ENCODE results near the gene FGF21.
A peak's percentile ranks its signal among the peaks of the same experiment; 100 is the strongest.
"Not testable (repeated sequence)": the region's sequence is repeated elsewhere in the genome, so short reads cannot be mapped to it uniquely, and the experiment has no call there.

FGF21 gene, protein sequence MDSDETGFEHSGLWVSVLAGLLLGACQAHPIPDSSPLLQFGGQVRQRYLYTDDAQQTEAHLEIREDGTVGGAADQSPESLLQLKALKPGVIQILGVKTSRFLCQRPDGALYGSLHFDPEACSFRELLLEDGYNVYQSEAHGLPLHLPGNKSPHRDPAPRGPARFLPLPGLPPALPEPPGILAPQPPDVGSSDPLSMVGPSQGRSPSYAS

DNA sequence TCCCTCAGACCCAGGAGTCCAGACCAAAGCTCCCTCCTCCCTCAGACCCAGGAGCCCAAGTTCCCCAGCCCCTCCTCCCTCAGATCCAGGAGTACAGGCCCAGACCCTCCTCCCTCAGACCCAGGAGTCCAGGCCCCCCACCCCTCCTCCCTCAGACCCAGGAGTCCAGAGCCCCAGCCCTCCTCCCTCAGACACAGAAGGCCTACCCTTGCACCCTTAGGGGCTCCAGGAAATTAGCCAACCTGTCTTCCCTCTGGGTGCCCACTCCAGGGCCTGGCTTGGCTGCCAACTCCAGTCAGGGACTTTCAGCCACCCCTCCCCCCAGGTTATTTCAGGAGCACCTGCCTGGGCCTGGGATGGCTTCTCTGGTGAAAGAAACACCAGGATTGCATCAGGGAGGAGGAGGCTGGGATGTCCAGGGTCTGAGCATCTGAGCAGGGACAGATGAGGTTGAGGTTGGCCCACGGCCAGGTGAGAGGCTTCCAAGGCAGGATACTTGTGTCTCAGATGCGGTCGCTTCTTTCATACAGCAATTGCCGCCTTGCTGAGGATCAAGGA, at the start of gene FGF21:
Gene FGF21, plus strand, starts transcription at position 441 of the 558 bp plus-strand sequence. CDS start 713 bp downstream, outside the sequence.
- Histone ChIP-seq H3K4me3 (ENCODE audit: low read depth, low read length) (no peak within 1 kb of the TSS), H3K36me3 (ENCODE audit: insufficient read depth, low read length) (no peaks in the 10 kb centered on the region), H3K27ac (ENCODE audit: low read depth, low read length) (no peak within 1 kb of the TSS), H3K79me2 (ENCODE audit: control insufficient read depth, insufficient read depth, low read length, unreplicated experiment) (no peaks in the 10 kb centered on the region), H3K4me1 (ENCODE audit: control insufficient read depth, insufficient read depth, low read length, unreplicated experiment) (peaks cover 3% of the 10 kb centered on the region), H3K27me3 (ENCODE audit: insufficient read depth, low read length) (peaks cover 13% of the 10 kb centered on the region), H2AFZ (ENCODE audit: low read length, unreplicated experiment) (no peak within 1 kb of the TSS)

DNA sequence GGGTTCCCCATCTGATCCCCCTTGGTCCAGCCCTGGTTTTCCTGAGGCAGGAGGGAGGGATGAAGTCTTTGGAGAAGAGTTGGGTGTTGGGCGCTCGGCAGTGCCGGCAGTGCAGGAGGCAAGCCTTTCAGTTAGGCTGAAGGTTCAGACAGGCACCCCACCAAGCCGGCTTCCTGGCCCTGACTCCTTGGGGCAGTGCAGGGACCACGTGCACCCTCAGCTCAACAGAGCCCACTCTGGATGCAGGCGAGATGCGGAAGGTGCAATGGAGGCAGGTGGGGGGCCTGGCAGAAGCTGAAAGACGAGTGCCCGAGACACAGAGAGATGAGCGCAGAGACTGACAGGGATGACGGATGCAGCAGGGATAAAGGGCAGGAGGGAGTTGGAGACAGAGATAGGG, 46.9 kb upstream of the FGF21 start:
- no peak overlapping the region for H3K27ac ChIP-seq (ENCODE audit: low read depth, low read length)
- no peak overlapping the region for H3K4me3 ChIP-seq (ENCODE audit: low read depth, low read length)
- H3K36me3 ChIP-seq (ENCODE audit: insufficient read depth, low read length) = no peaks in the 10 kb centered on the region
- no peak overlapping the region for H2AFZ ChIP-seq (ENCODE audit: low read length, unreplicated experiment)
- H3K27me3 ChIP-seq (ENCODE audit: insufficient read depth, low read length) = no peaks in the 10 kb centered on the region
- no peaks in the 10 kb centered on the region for H3K4me1 ChIP-seq (ENCODE audit: control insufficient read depth, insufficient read depth, low read length, unreplicated experiment)
- no peaks in the 10 kb centered on the region for H3K79me2 ChIP-seq (ENCODE audit: control insufficient read depth, insufficient read depth, low read length, unreplicated experiment)

DNA sequence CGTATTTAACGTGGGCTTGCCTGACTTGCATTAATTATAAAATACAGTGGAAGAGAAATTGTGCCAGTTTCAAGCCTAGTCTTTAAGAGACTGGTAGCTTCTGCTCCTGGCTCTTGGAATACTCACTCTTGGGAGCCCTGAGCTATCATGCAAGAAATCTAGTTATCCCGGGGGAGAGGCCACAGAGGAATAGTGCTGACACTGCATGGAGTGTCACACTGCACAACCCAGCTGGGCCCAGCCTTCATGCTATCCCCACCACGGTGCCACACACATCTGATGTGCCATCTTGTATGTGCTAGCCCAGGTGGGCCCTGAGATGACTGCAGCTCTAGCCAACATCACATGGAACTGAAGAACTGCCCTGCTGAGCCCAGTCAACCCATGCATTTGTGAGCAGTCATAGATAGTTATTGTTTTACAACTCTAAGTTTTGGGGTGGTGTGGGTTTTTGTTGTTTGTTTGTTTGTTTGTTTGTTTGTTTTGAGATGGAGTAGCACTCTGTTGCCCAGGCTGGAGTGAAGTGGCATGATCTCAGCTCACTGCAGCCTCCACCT, 44.1 kb upstream of the FGF21 start:
- H3K4me1 ChIP-seq (ENCODE audit: control insufficient read depth, insufficient read depth, low read length, unreplicated experiment) = peaks cover 8% of the 10 kb centered on the region
- H3K36me3 ChIP-seq (ENCODE audit: insufficient read depth, low read length) = no peaks in the 10 kb centered on the region
- H3K27me3 ChIP-seq (ENCODE audit: insufficient read depth, low read length) = no peaks in the 10 kb centered on the region
- H3K79me2 ChIP-seq (ENCODE audit: control insufficient read depth, insufficient read depth, low read length, unreplicated experiment) = no peaks in the 10 kb centered on the region
- no peak overlapping the region for H2AFZ ChIP-seq (ENCODE audit: low read length, unreplicated experiment)
- H3K4me3 ChIP-seq (ENCODE audit: low read depth, low read length) = no peak overlapping the region
- no peak overlapping the region for H3K27ac ChIP-seq (ENCODE audit: low read depth, low read length)

DNA sequence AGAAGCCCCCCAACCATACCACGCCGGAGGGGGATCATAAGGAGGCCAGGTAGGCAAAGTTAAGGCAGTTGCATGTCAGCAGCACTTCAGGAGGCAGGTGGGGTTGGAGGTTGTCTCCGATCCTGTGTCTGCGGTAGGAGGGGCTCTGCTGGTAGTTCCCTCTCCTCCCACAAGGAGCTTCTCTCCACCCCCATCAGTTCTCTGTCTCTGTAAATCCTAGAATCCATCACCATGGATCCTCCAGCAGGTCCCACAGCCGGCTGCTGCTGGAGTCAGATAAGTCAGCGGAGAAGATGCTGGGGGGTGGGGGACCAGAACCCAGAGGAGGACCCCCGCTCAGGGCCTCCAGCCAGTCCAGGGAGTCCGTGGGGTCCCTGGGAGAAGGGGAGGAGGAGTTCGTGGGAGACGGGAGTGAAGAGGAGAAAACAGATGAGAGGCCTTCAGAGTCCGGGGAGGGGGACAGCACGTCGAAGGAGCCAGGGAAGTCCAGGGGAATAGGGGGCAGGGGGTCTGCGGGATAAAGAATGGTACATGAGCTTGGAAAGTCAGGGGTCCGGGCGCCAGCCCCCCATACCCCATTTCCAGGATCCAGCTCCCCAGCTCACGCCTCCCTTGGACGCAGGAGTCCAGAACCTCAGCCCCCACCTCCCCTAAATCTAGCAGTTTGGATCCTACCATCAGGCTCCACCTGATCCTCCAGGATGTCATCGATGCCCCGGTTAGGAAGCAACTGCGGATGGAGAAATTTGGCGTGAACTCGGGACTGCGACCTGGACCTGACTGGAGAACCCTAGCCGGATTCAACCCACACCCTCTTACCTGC, 42.1 kb upstream of the FGF21 start:
- Histone ChIP-seq H3K79me2 (ENCODE audit: control insufficient read depth, insufficient read depth, low read length, unreplicated experiment) (no peaks in the 10 kb centered on the region), H3K27me3 (ENCODE audit: insufficient read depth, low read length) (no peaks in the 10 kb centered on the region), H3K36me3 (ENCODE audit: insufficient read depth, low read length) (no peaks in the 10 kb centered on the region), H3K4me3 (ENCODE audit: low read depth, low read length) (peak overlapping the region; percentile 80), H3K4me1 (ENCODE audit: control insufficient read depth, insufficient read depth, low read length, unreplicated experiment) (peaks cover 15% of the 10 kb centered on the region), H2AFZ (ENCODE audit: low read length, unreplicated experiment) (no peak overlapping the region), H3K27ac (ENCODE audit: low read depth, low read length) (no peak overlapping the region)

DNA sequence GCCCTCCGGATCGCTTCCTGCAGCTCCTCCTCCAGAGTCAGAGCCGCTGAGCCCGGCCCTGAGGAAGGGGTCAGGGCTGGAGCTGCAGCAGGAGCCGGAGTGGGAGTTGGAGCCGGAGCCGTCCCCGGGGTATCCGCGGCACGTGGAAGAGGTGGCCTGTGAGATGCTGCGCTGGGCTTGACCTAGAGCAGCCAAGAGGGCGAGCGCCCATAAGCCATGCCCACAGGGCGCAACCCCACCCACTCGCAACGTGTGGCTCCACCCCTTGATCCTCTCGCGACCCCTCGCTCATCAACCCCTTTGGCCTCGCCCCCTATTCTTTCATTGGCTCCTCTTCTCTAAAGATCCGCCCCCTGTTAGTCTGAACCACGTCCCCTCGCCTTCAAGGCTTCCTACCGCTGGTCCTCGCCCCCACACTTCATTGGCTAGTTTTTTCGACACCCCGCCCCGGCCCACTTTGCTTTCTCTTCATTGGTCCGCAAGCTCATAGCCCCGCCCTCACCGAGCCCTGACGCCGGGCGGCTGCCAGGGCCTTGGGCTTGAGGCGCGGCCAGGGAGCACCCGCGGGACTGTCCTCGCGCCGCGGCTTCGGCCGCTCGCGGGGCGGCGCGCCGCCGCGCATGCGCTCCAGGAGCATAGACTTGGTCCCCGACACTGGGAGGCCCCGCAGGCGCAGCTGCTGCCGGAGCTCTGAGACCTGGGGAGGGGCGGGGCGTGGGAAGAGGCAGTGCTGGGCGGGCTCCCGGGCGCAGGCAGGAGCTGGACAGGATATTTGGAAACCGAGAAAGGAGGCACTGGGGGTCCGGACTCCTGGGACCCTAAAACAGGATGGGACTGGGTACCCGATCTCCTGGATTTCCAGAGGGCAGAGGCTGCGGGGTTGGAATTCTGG, 41.2 kb upstream of the FGF21 start:
- H3K79me2 ChIP-seq (ENCODE audit: control insufficient read depth, insufficient read depth, low read length, unreplicated experiment) = no peaks in the 10 kb centered on the region
- H3K4me3 ChIP-seq (ENCODE audit: low read depth, low read length) = peak overlapping the region; percentile 80
- H3K27ac ChIP-seq (ENCODE audit: low read depth, low read length) = no peak overlapping the region
- H3K27me3 ChIP-seq (ENCODE audit: insufficient read depth, low read length) = no peaks in the 10 kb centered on the region
- H3K36me3 ChIP-seq (ENCODE audit: insufficient read depth, low read length) = no peaks in the 10 kb centered on the region
- no peak overlapping the region for H2AFZ ChIP-seq (ENCODE audit: low read length, unreplicated experiment)
- H3K4me1 ChIP-seq (ENCODE audit: control insufficient read depth, insufficient read depth, low read length, unreplicated experiment) = peaks cover 15% of the 10 kb centered on the region

DNA sequence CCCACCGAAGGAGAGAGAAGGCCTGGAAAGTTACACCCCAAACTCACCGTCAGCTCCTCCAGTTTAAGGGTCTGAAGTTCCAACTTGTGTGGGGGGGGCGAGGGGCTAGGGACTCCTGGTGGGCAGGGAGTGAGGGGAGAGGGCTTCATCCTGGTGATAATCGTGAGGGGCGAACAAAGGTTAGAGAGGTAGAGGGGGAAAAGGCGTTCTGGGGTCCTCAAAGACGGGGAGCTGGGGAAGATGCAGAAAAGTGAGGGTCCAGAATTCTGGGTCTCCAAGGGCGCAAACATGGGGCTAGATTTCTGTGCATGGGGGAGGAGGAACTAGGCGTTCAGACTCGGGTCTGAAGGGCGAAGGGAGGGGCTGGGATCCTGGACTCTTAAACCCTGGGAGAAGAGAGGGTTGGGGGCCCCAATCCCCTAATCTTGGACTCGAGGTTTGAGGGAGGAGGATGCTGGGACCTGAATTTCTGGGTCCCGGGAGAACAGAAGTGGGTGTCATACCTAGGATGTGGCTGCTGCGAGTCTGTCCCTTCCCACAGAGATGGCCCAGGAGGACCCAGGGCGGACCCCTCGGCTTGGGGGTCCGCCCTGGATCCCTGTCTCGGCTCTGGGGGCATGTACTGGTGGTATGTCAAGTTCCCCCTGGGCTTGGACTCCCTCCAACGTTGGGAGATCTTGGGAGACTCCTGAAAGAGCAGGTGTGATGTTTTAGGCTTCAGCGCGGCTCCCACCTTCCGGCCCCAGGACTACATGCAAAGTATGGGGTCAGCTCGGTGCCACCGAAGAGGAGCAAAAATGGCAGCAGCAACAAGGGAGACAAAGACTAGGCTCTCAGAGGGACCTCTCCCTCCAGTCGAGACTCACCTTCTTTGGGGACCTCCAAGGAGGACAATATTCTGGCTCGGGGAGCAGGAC, 40.3 kb upstream of the FGF21 start:
- Histone ChIP-seq H3K4me1 (ENCODE audit: control insufficient read depth, insufficient read depth, low read length, unreplicated experiment) (peaks cover 15% of the 10 kb centered on the region), H3K27me3 (ENCODE audit: insufficient read depth, low read length) (no peaks in the 10 kb centered on the region), H3K4me3 (ENCODE audit: low read depth, low read length) (peak overlapping the region; percentile 73), H3K36me3 (ENCODE audit: insufficient read depth, low read length) (no peaks in the 10 kb centered on the region), H3K27ac (ENCODE audit: low read depth, low read length) (no peak overlapping the region), H3K79me2 (ENCODE audit: control insufficient read depth, insufficient read depth, low read length, unreplicated experiment) (no peaks in the 10 kb centered on the region), H2AFZ (ENCODE audit: low read length, unreplicated experiment) (no peak overlapping the region)

DNA sequence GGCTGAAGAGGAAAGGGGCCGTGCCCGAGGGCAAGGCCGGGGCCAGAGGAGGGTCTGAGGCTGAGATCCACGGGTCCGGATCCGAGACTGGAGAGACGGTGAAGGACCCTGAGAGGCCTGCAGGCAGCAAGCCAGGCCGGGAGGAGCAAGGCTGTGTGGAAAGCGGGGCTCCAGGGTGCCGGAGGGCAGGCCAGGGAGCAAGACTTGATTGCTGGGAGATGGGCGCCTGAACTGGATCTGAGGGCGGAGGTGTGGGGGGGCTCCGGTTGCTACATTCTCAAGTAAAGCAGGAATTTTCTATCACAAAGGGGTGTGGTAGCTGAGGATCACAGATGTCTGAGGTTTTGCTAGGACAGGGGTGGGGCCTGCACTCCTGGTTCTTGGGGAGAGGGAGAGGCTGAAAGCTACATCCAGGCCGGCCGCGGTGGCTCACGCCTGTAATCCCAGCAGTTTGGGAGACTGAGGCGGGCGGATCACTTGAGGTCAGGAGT, 39.6 kb upstream of the FGF21 start:
- H3K36me3 ChIP-seq (ENCODE audit: insufficient read depth, low read length) = no peaks in the 10 kb centered on the region
- peak overlapping the region; percentile 73; the same call in 1 of the 2 replicates for H3K4me3 ChIP-seq (ENCODE audit: low read depth, low read length)
- no peak overlapping the region for H2AFZ ChIP-seq (ENCODE audit: low read length, unreplicated experiment)
- no peak overlapping the region for H3K27ac ChIP-seq (ENCODE audit: low read depth, low read length)
- H3K79me2 ChIP-seq (ENCODE audit: control insufficient read depth, insufficient read depth, low read length, unreplicated experiment) = no peaks in the 10 kb centered on the region
- peaks cover 15% of the 10 kb centered on the region for H3K4me1 ChIP-seq (ENCODE audit: control insufficient read depth, insufficient read depth, low read length, unreplicated experiment)
- H3K27me3 ChIP-seq (ENCODE audit: insufficient read depth, low read length) = no peaks in the 10 kb centered on the region

DNA sequence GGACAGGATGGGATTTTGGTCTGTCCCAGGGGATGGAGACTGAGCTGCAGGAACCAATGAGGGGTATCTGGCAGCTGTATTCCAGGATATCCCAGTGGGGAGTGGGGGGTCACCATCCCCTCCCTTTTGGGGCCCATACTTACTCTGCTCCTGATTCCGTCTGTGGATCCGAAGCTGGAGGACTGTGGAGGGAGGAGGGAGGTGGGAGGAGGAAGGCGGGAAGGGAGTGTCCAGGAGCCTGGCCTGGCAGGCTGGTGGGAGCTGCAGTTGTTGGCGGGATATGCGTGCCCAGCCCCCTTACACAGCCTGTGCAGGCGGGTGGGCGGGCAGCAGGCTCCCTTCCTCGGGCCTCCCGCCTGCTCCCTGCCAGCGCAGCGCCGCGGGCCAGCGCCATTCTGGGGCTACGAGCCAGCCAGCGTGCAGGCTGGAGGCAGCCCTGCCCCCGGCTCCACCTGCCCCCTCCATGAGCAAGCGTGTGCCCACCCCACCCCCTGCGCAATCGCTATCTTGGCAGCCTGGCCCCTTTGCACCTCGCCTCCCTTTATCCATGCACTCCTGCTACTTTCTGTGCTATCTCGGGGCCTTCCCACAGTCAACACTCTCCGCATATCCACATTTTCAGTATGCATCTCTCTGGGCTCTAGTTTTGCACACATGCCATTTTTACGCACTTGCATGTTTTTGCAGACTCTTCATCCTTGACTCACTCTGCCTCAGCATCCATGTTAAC, 38.6 kb upstream of the FGF21 start:
- Histone ChIP-seq H3K27ac (ENCODE audit: low read depth, low read length) (no peak overlapping the region), H3K4me1 (ENCODE audit: control insufficient read depth, insufficient read depth, low read length, unreplicated experiment) (peaks cover 15% of the 10 kb centered on the region), H3K79me2 (ENCODE audit: control insufficient read depth, insufficient read depth, low read length, unreplicated experiment) (no peaks in the 10 kb centered on the region), H2AFZ (ENCODE audit: low read length, unreplicated experiment) (peak overlapping the region; percentile 38), H3K4me3 (ENCODE audit: low read depth, low read length) (peak overlapping the region; percentile 66), H3K27me3 (ENCODE audit: insufficient read depth, low read length) (no peaks in the 10 kb centered on the region), H3K36me3 (ENCODE audit: insufficient read depth, low read length) (no peaks in the 10 kb centered on the region)

DNA sequence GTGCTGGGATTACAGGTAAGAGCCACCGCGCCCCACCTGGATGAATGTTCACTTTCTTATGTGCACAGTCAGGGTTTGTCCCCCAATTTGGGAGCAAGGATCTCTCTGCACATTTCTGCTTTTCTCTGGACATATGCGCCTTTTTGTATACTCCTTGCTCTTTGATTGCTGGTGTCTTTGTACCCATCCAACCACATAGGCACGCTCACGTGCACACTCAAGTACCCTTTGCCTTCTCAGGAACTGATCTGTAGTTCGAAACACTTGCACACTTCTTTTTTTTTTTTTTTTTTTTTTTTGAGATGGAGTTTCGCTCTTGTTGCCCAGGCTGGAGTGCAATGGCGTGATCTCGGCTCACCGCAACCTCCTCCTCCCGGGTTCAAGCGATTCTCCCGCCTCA, 37.2 kb upstream of the FGF21 start:
- H3K27ac ChIP-seq (ENCODE audit: low read depth, low read length); H3K79me2 ChIP-seq (ENCODE audit: control insufficient read depth, insufficient read depth, low read length, unreplicated experiment); H3K36me3 ChIP-seq (ENCODE audit: insufficient read depth, low read length): not testable (repeated sequence)

More for the DNA sequence above, 37.2 kb upstream of the FGF21 start:
- not testable (repeated sequence) for H2AFZ ChIP-seq (ENCODE audit: low read length, unreplicated experiment); H3K27me3 ChIP-seq (ENCODE audit: insufficient read depth, low read length); H3K4me3 ChIP-seq (ENCODE audit: low read depth, low read length)
- peaks cover 15% of the 10 kb centered on the region for H3K4me1 ChIP-seq (ENCODE audit: control insufficient read depth, insufficient read depth, low read length, unreplicated experiment)
